GM13977 (cell line): ENCODE data around the gene EBF4.
"Not testable (repeated sequence)": the region's sequence is repeated elsewhere in the genome, so short reads cannot be mapped to it uniquely, and the experiment has no call there.

Source experiments
- DNase-seq: peaks from one replicate; pipeline ENCODE4 v3.0.0; 2012; ENCODE audit warnings: low spot score
- in situ Hi-C: fragments of 300-500 bp; cut with MboI; formaldehyde crosslinking; loops from one replicate; pipeline ENCODE4 v1.12.0; 2022; ENCODE audit warnings: low sequenced_read_pairs, low pct_unique_long_range_greater_than_20kb, mixed read lengths, inconsistent platforms; ENCODE audit not compliant: unreplicated experiment
- TF ChIP-seq, protein P1 (sequence below): IDR thresholded peaks from 2 replicates; pipeline ENCODE4 v1.5.1; 2012; ENCODE audit warnings: mild to moderate bottlenecking, control low read depth; ENCODE audit not compliant: insufficient read depth; ENCODE audit errors: extremely low read depth, missing control alignments

EBF4 gene

DNA sequence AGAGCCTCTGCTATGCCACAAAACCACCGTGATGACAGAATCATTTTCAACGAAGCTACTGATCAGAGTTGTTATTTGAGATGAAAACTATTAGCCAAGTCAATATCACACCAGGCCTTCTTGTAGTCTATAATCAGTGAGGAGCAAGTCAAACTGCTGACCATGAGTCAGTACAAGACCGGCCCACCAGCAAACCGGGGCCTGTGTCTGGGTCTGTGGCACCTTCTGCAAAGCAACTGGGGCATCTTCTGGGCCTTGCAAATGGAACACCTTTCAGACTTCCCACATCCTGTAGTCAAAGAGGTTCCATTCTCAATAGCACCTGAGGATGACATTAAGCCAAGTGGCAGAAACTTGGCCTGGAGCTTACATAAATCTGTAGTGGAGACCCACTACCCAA is 69.3 kb downstream of the EBF4 start:
- in situ Hi-C loops: no loop called here
- TF ChIP-seq, protein P1, sequence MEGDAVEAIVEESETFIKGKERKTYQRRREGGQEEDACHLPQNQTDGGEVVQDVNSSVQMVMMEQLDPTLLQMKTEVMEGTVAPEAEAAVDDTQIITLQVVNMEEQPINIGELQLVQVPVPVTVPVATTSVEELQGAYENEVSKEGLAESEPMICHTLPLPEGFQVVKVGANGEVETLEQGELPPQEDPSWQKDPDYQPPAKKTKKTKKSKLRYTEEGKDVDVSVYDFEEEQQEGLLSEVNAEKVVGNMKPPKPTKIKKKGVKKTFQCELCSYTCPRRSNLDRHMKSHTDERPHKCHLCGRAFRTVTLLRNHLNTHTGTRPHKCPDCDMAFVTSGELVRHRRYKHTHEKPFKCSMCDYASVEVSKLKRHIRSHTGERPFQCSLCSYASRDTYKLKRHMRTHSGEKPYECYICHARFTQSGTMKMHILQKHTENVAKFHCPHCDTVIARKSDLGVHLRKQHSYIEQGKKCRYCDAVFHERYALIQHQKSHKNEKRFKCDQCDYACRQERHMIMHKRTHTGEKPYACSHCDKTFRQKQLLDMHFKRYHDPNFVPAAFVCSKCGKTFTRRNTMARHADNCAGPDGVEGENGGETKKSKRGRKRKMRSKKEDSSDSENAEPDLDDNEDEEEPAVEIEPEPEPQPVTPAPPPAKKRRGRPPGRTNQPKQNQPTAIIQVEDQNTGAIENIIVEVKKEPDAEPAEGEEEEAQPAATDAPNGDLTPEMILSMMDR: no peak
- DNase-seq: peak; percentile 12

DNA sequence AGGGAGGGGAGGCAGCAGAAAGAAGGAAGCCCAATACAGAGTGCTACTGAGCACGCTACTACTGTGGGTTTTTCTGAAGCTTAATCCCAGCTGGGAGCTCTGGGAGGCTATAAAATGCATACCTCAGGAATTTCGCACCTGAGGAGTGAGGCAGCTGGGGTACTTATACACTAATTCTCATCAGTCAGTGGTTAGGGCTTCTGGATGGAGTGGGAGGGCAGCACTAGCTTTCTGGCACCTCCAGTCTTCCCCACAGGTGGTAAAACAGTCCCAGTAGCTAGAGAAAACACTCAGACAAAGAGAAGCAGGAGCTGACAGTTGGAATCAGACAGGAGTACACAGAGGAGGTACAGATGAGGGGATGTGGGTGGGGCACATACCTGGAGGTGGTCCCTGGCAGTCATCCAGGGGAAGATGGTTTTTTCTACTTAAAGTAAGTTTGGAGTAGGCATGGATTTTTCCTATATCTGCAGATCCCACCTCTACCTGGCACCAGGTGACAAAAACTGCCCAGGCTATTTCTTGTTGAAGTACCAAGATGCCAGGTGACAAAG is 70.1 kb downstream of the EBF4 start:
- DNase-seq: no peak
- in situ Hi-C loops: no loop called here
- TF ChIP-seq, protein P1: no peak

DNA sequence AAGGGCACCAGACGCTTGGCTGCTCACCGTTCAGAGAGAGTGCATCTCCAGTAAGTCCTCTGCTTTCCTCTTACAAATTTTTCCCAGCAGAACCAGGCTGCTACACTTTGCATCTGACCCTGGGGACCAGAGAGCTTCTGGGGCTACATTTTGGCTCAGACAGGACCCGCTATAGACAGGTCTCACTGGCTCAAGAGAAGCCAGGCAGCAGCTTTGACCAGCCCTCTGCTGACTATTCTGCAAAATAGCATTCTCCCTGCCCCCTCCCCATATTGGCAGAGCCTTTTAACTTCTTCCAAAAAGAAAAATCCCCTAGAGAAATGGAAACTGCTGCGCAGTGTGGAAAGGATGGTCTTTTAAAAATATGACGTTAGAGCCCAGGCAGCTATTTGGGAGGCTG is 70.6 kb downstream of the EBF4 start:
- DNase-seq: peak; percentile 8
- TF ChIP-seq, protein P1: no peak
- in situ Hi-C loops: no loop called here

DNA sequence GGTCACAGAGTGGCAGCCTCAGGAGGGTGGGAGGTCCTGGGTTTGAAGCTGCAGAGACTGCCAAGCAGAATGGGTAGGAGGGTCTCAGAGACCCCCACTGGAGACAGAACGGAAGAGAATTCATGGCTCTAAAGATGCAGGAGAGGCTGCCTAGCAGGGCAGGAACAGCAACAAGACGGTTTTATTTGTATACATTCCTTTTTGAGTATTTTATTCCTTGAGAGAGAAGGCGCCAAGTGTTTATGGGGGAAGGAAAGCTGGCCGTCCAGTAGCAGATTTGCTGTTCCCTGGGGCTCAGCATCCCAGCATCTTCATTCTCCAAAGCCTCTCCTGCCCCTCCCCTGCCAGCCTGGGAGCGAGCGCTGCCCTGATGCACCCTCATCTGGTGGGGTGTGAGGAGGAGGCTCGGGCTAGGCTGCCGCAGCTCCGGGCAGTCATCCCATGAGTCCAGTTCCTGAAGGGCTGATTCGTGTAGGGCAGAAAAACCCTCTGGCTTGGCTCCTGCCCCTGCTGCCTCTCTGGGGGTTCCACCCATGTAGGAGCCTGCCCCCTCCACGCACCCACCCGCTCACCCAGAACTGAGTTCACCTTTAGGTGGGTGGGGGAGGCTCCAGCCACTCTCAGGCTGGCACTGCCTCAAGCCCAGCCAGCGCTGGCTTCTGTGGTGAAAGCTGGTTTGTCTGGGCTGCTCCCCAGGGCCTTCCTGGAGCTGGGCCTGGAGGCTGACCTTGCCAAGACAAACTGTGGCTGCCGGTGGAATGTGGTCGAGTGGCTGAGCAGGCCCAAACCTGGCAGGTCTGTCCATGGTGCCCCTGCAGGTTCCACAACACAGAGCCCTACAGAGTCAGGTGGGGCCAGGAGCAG is 75.4 kb downstream of the EBF4 start:
- DNase-seq: peak; percentile 10
- in situ Hi-C loops: no loop called here
- TF ChIP-seq, protein P1: no peak

DNA sequence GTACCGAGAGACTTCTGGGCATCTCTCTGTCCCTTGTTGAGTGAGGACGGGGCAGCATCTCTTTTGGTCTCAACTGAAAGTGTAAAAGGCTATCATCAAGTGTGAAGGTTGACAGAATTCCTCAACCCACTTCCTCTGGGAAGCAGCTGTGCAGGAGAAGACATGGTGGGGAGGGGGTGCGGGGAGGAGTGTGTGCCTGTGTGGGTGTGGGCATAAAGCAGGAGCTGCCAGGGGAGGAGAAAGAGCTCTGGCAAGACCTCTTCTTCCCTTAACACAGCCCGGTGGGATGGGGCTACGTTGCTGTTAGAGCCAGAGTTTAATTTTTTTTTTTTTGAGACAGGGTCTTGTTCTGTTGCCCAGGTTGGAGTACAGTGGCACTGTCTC is 76.0 kb downstream of the EBF4 start:
- TF ChIP-seq, protein P1: no peak
- in situ Hi-C loops: no loop called here
- DNase-seq: no peak

DNA sequence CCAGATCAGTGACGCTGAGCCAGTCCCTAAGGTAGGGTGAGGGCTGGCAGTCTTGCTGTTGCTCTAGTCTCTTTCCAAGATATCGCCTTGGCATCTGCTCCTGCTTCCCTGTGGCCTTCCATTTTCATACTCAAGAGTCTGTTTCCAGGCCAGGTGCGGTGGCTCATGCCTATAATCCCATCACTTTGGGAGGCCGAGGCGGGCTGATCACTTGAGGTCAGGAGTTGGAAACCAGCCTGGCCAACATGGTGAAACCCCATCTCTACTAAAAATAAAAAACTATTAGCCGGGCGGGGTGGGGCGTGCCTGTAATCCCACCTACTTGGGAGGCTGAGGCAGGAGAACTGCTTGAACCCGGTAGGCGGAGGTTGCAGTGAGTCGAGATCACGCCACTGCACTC is 77.5 kb downstream of the EBF4 start:
- in situ Hi-C loops, DNase-seq: not testable (repeated sequence)

DNA sequence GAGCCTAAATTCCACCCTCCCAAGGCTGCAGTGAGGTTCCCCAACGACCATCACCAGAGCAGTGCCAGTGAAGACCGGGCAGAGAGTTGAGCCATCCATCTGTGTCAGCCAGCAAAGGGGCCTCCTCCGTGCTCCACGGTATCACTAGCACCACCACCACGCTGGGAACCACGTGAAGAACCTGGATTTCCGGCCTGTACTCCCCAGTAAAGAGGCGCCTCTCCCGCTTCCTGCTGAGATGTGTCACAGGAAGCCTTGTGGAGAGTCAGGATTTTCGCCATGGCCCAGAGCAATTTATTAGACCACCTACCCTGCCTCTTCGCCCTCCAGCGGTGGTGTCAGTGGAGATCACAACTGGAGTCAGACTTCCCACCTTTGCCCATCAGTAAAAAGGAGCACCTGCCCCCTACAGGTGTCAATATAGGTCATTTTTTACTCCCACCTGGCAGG is 79.1 kb downstream of the EBF4 start:
- TF ChIP-seq, protein P1: no peak
- DNase-seq: peak; percentile 29
- in situ Hi-C loops: no loop called here
